SK-MEL-5 (cell line): ENCODE results near the gene MBOAT2. TPM values are rescaled to one million over a fixed set of nuclear protein-coding genes. Genes with fewer than 3 reads are reported as not detected.
"Not testable (repeated sequence)": the region's sequence is repeated elsewhere in the genome, so short reads cannot be mapped to it uniquely, and the experiment has no call there.

ENCODE experiments used
- DNase-seq: peaks from one replicate; pipeline ENCODE4 v3.0.0-alpha.2; 2016; ENCODE audit warnings: low read depth, low spot score
- in situ Hi-C: cut with HindIII; loops from 2 replicates; pipeline ENCODE4 v1.10.0; 2016; ENCODE audit warnings: low sequenced_read_pairs, high pct_unique_total_duplicates, low pct_unique_long_range_greater_than_20kb
- total RNA-seq: library from RNA; depleted of rRNA; stranded (reverse); fragments of >200 nt; shearing (Covaris generic); gene quantifications from 2 replicates; pipeline ENCODE4 v1.2.3, GENCODE V29; 2014

MBOAT2 gene
- total RNA-seq, 1 experiment from 2014 or later = 11.5 TPM

GRCh38 chr2:8932702-8933101 is 70.8 kb downstream of the MBOAT2 start:
- in situ Hi-C loops = no loop called here
- no peak for DNase-seq

- in situ Hi-C loops, DNase-seq: not testable (repeated sequence)
Measured at GRCh38 chr2:8930185-8930584, 73.3 kb downstream of the MBOAT2 start.

- in situ Hi-C loops = no loop called here
- no peak for DNase-seq
Measured at GRCh38 chr2:8929128-8929527, 74.4 kb downstream of the MBOAT2 start.

GRCh38 chr2:8927510-8928455 is 75.7 kb downstream of the MBOAT2 start:
- in situ Hi-C loops = no loop called here

GRCh38 chr2:8926356-8926755 is 77.1 kb downstream of the MBOAT2 start:
- DNase-seq = peak; percentile 37
- in situ Hi-C loops = no loop called here

More at GRCh38 chr2:8927510-8928455, 75.7 kb downstream of the MBOAT2 start:
- DNase-seq = no peak

- DNase-seq = no peak
Measured at GRCh38 chr2:8925411-8925810, 78.1 kb downstream of the MBOAT2 start.

DNA sequence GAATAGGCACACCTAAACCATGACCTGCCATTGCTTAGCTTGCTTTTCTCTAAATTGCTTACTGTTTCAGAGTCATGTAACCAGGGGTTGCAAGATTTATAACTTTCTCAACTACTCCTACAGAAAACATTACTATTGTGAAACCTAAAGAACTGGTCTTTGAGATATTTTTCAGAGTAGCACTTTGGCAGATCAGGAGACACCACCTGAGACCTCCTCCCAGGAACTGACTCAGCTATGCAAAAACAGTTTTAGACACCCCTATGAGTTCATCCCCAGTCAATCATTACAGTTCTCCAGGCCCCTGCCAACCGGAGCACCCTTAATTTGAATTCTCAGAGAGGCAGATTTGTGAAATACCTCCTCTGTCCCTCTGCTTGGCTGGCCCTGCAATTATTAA is 80.3 kb downstream of the MBOAT2 start:
- no peak for DNase-seq
- in situ Hi-C loops = no loop called here

More at GRCh38 chr2:8925411-8925810, 78.1 kb downstream of the MBOAT2 start:
- in situ Hi-C loops = no loop called here

DNA sequence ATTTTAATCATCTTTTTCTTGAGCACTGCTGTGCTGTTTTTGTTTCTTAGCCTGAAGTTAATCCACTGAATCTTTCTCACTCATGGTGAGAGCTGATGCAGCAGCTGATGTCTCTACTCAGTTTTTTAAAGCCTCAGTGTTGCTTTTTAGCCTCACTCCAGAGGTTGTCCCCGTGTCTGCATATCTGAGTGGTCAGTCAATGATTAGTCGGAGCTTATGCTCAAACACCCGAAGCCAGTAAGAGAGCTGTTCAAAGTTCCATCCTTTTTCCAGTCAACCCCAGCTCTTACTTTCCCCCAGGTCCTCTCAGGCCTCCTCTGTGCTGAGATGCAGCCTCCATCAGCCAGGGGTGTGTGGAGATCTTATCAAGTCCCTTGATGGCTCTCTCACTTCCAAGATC is 81.1 kb downstream of the MBOAT2 start:
- in situ Hi-C loops = no loop called here
- no peak for DNase-seq

GRCh38 chr2:8918412-8918811 is 85.1 kb downstream of the MBOAT2 start:
- DNase-seq = no peak
- in situ Hi-C loops = no loop called here

- in situ Hi-C loops = no loop called here
Measured at GRCh38 chr2:8915941-8916340, 87.5 kb downstream of the MBOAT2 start.

DNA sequence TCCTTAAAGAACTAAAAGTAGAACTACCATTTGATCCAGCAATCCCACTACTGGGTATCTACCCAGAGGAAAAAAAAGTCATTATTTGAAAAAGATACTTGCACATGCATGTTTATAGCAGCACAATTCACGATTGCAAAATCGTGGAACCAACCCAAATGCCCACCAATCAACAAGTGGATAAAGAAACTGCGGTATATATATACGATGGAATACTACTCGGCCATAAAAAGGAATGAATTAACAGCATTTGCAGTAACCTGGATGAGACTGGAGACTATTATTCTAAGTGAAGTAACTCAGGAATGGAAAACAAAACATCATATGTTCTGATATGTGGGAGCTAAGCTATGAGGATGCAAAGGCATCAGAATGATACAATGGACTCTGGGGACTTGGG is 89.7 kb downstream of the MBOAT2 start:
- in situ Hi-C loops = not testable (repeated sequence)

More at GRCh38 chr2:8915941-8916340, 87.5 kb downstream of the MBOAT2 start:
- DNase-seq = no peak

DNA sequence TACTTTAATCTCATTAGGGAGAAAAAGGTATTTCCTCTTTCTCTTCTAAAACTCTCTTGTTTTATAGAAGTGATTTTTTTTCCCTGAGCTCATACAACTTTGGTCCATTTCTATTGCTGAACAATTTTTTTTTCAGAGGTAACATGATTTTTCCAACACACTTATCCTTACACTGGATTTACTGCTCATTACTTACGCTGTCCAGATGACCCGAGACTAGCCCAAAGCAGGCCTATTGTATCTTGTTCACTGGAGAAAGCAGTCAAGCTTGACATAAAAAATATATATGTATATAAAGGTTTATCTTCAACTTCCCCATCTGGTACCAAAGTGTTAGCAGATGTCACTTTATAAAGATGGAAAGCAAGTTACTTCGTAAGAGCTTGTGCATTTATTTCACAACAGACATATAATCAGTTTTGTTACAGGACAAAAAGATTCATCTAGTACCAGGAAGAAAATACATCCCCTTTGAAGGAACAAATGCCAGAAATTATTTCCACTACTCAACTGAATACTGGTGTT is 95.7 kb downstream of the MBOAT2 start:
- in situ Hi-C loops = no loop called here
- no peak for DNase-seq

More for the DNA sequence above, 89.7 kb downstream of the MBOAT2 start:
- DNase-seq = not testable (repeated sequence)

- in situ Hi-C loops = not testable (repeated sequence)
- peak; percentile 50 for DNase-seq
Measured at GRCh38 chr2:8903924-8904323, 99.6 kb downstream of the MBOAT2 start.

- in situ Hi-C loops, DNase-seq: not testable (repeated sequence)
Measured at GRCh38 chr2:8902757-8903156, 100.7 kb downstream of the MBOAT2 start.

- DNase-seq, in situ Hi-C loops: not testable (repeated sequence)
Measured at GRCh38 chr2:8897206-8897605, 106.3 kb downstream of the MBOAT2 start.

DNA sequence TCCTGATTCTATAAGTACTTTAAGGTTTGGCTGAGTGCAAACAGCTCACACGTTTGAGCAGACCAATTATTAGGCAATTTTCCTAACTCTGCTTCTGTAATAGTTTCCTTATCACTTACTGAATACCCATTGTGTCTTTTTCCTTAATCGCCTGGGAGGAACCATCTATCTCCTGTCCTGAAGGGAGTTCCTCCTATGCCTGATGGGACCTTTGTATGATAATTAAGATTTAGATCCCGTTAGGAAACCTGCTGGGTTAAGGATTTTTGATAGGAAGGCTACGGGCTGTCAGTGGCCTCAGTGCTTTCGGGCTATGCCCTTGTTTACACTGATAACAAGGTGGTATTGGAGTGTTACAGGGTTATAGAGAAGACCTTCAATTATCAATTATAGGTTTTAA is 106.8 kb downstream of the MBOAT2 start:
- in situ Hi-C loops, DNase-seq: not testable (repeated sequence)

- in situ Hi-C loops, DNase-seq: not testable (repeated sequence)
Measured at GRCh38 chr2:8895087-8895912, 108.2 kb downstream of the MBOAT2 start.
